GM06990 (cell line): ENCODE results near the gene MAP4K2.

ENCODE experiments used
- DNase-seq: peaks from one replicate; pipeline ENCODE4 v3.0.0-alpha.2; 2011; ENCODE audit not compliant: insufficient read length; ENCODE audit errors: extremely low read depth
- H3K27me3 ChIP-seq: replicated peaks from 2 replicates; pipeline ENCODE4 v1.6.0; 2011; ENCODE audit warnings: low read length; ENCODE audit not compliant: control insufficient read depth, insufficient read depth
- H3K36me3 ChIP-seq: 2 replicates; pipeline ENCODE4 v1.5.1; 2011; ENCODE audit warnings: low read length; ENCODE audit not compliant: control insufficient read depth, insufficient read depth
- H3K4me3 ChIP-seq: replicated peaks from 2 replicates; pipeline ENCODE4 v1.5.1; 2011; ENCODE audit warnings: low read depth, mild to moderate bottlenecking, control low read depth, low read length
- CTCF ChIP-seq: IDR thresholded peaks from 2 replicates; pipeline ENCODE4 v1.5.1; 2011; ENCODE audit warnings: low read length, control low read depth, mild to moderate bottlenecking, inconsistent platforms; ENCODE audit not compliant: insufficient read depth, poor library complexity, severe bottlenecking

MAP4K2 gene

GRCh38 chr11:64839335-64839734 lies 36.3 kb upstream of the MAP4K2 start:
- Histone ChIP-seq H3K27me3 (no peaks in the 10 kb centered on the region), H3K36me3 (no peaks in the 10 kb centered on the region), H3K4me3 (no peak overlapping the region)
- DNase-seq: no peak
- TF ChIP-seq CTCF: no peak

GRCh38 chr11:64838600-64839334 lies 35.8 kb upstream of the MAP4K2 start:
- Histone ChIP-seq H3K4me3 (no peak overlapping the region), H3K36me3 (no peaks in the 10 kb centered on the region), H3K27me3 (no peaks in the 10 kb centered on the region)
- no peak for DNase-seq
- no peak for TF ChIP-seq CTCF

GRCh38 chr11:64837887-64838351 lies 34.9 kb upstream of the MAP4K2 start:
- no peak for DNase-seq
- H3K36me3 ChIP-seq: no peaks in the 10 kb centered on the region
- no peaks in the 10 kb centered on the region for H3K27me3 ChIP-seq
- no peak overlapping the region for H3K4me3 ChIP-seq
- TF ChIP-seq CTCF: no peak

GRCh38 chr11:64836448-64837072 lies 33.5 kb upstream of the MAP4K2 start:
- DNase-seq: no peak
- no peak overlapping the region for H3K4me3 ChIP-seq
- H3K36me3 ChIP-seq: no peaks in the 10 kb centered on the region
- no peaks in the 10 kb centered on the region; the same call in 1 of the 2 replicates for H3K27me3 ChIP-seq
- no peak for TF ChIP-seq CTCF

- Histone ChIP-seq H3K27me3 (no peaks in the 10 kb centered on the region; the same call in 1 of the 2 replicates), H3K4me3 (no peak overlapping the region), H3K36me3 (no peaks in the 10 kb centered on the region)
- TF ChIP-seq CTCF: no peak
- no peak for DNase-seq
These were observed 32.8 kb upstream of the MAP4K2 start for GRCh38 chr11:64835616-64836447.
